ENCODE data around the gene AOAH.

AOAH gene

DNA sequence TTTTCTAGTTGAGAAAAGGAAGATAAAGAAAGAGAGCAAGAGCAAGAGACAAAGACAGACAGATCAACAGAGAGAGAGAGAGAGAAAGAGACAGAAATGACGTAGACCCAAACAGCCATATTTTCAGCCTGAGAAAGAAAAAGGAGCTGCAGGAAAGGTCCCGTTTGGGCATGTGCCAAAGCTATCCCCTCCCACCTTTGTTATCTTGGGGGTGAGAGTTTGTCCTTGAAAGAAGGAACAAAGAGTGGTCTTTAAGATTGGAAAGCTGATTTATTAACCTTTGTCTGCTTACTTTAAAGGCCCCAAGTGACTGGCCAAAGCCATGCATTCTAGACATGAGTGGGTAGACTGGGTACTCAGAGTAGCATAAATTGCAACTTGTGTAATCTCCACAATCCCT, 98.2 kb downstream of the AOAH start:
- Histone ChIP-seq H3K36me3 (ENCODE audit: insufficient read depth, low read length) (peaks cover 3% of the 10 kb centered on the region; the same call in 1 of the 2 replicates), H3K4me2 (ENCODE audit: insufficient read depth, low read length) (no peak overlapping the region), H4K20me1 (ENCODE audit: insufficient read depth, low read length) (no peaks in the 10 kb centered on the region), H3K27ac (ENCODE audit: low read length) (peak overlapping the region; percentile 24; the same call in 1 of the 2 replicates), H3K27me3 (ENCODE audit: insufficient read depth, low read length, poor library complexity) (no peaks in the 10 kb centered on the region), H2AFZ (ENCODE audit: low read depth, low read length) (no peak overlapping the region), H3K9ac (ENCODE audit: low read depth, low read length) (no peak overlapping the region), H3K4me1 (ENCODE audit: insufficient read depth, low read length) (peaks cover 29% of the 10 kb centered on the region), H3K9me3 (ENCODE audit: insufficient read depth, low read length, severe bottlenecking) (no peaks in the 10 kb centered on the region), H3K79me2 (ENCODE audit: insufficient read depth, low read length) (no peaks in the 10 kb centered on the region), H3K4me3 (ENCODE audit: low read depth in 1 of 2, low read length in 2 of 2) (no peak overlapping the region)
- no peak for DNase-seq
- TF ChIP-seq, protein P1, sequence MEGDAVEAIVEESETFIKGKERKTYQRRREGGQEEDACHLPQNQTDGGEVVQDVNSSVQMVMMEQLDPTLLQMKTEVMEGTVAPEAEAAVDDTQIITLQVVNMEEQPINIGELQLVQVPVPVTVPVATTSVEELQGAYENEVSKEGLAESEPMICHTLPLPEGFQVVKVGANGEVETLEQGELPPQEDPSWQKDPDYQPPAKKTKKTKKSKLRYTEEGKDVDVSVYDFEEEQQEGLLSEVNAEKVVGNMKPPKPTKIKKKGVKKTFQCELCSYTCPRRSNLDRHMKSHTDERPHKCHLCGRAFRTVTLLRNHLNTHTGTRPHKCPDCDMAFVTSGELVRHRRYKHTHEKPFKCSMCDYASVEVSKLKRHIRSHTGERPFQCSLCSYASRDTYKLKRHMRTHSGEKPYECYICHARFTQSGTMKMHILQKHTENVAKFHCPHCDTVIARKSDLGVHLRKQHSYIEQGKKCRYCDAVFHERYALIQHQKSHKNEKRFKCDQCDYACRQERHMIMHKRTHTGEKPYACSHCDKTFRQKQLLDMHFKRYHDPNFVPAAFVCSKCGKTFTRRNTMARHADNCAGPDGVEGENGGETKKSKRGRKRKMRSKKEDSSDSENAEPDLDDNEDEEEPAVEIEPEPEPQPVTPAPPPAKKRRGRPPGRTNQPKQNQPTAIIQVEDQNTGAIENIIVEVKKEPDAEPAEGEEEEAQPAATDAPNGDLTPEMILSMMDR (IDR thresholded peaks at IDR 0.05; ENCODE audit: borderline replicate concordance, extremely low read depth, low read length, poor library complexity, severe bottlenecking): no peak
- no peak for TF ChIP-seq EZH2 (IDR thresholded peaks at IDR 0.05; ENCODE audit: borderline replicate concordance, low read depth, low read length, severe bottlenecking)
- ATAC-seq (ENCODE audit: insufficient read depth, low read depth): no peak

DNA sequence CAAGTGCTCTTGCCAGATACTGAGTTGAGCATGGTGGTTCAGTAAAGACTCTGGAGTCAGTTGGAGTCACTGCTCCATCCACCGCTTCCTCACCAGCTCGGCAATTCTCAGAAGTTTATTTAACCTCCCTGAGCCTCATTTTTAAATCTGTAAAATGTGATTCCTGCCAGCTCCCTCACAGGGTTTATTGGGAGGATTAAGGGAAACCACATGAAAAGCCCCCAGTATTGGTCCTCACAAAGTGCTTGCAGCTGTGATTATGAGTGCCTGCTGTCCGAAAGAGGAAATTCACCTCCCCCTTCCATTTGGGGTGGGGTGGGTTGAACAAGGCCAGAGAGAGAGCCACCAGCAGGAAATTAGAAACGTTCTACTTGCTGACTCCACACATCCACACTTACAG, 99.0 kb downstream of the AOAH start:
- Histone ChIP-seq H3K27ac (ENCODE audit: low read length) (peak overlapping the region; percentile 69), H3K4me1 (ENCODE audit: insufficient read depth, low read length) (peaks cover 29% of the 10 kb centered on the region), H3K4me3 (ENCODE audit: low read depth in 1 of 2, low read length in 2 of 2) (no peak overlapping the region), H3K27me3 (ENCODE audit: insufficient read depth, low read length, poor library complexity) (no peaks in the 10 kb centered on the region), H3K9me3 (ENCODE audit: insufficient read depth, low read length, severe bottlenecking) (no peaks in the 10 kb centered on the region), H2AFZ (ENCODE audit: low read depth, low read length) (0 out of 2 replicates have a peak overlapping the region, but pooled peaks have one; percentile 1), H4K20me1 (ENCODE audit: insufficient read depth, low read length) (no peaks in the 10 kb centered on the region), H3K9ac (ENCODE audit: low read depth, low read length) (peak overlapping the region; percentile 8; the same call in 1 of the 2 replicates), H3K4me2 (ENCODE audit: insufficient read depth, low read length) (peak overlapping the region; percentile 29; the same call in 1 of the 2 replicates), H3K36me3 (ENCODE audit: insufficient read depth, low read length) (peaks cover 3% of the 10 kb centered on the region; the same call in 1 of the 2 replicates), H3K79me2 (ENCODE audit: insufficient read depth, low read length) (no peaks in the 10 kb centered on the region)
- peak; percentile 70 for DNase-seq
- ATAC-seq (ENCODE audit: insufficient read depth, low read depth): peak; percentile 83
- TF ChIP-seq, protein P1 (IDR thresholded peaks at IDR 0.05; ENCODE audit: borderline replicate concordance, extremely low read depth, low read length, poor library complexity, severe bottlenecking): no peak
- no peak for TF ChIP-seq EZH2 (IDR thresholded peaks at IDR 0.05; ENCODE audit: borderline replicate concordance, low read depth, low read length, severe bottlenecking)

DNA sequence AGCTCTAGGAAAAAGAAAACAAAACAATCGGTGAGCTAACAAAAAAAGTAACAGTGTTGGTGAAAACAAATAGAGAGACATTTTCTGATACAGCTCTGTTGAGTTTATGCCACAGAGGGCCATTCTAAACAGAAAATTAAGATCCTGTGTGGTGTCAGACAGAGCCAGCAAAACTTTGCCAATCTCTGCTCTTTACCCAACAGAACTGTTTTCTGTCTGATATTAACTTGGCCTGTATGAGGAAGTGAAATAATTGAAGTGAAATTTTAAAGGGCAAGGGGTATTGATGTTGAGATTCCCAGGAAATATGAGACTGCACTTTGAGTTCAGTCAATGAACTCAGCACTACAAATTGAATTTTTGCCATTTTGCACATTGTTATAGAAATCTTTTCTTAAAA, 101.0 kb downstream of the AOAH start:
- Histone ChIP-seq H3K36me3 (ENCODE audit: insufficient read depth, low read length) (peaks cover 3% of the 10 kb centered on the region; the same call in 1 of the 2 replicates), H4K20me1 (ENCODE audit: insufficient read depth, low read length) (no peaks in the 10 kb centered on the region), H3K27me3 (ENCODE audit: insufficient read depth, low read length, poor library complexity) (no peaks in the 10 kb centered on the region), H3K9ac (ENCODE audit: low read depth, low read length) (no peak overlapping the region), H3K4me1 (ENCODE audit: insufficient read depth, low read length) (peaks cover 29% of the 10 kb centered on the region), H3K79me2 (ENCODE audit: insufficient read depth, low read length) (no peaks in the 10 kb centered on the region), H2AFZ (ENCODE audit: low read depth, low read length) (no peak overlapping the region), H3K9me3 (ENCODE audit: insufficient read depth, low read length, severe bottlenecking) (no peaks in the 10 kb centered on the region), H3K4me3 (ENCODE audit: low read depth in 1 of 2, low read length in 2 of 2) (no peak overlapping the region), H3K27ac (ENCODE audit: low read length) (no peak overlapping the region), H3K4me2 (ENCODE audit: insufficient read depth, low read length) (no peak overlapping the region)
- TF ChIP-seq, protein P1 (IDR thresholded peaks at IDR 0.05; ENCODE audit: borderline replicate concordance, extremely low read depth, low read length, poor library complexity, severe bottlenecking): no peak
- no peak for TF ChIP-seq EZH2 (IDR thresholded peaks at IDR 0.05; ENCODE audit: borderline replicate concordance, low read depth, low read length, severe bottlenecking)
- ATAC-seq (ENCODE audit: insufficient read depth, low read depth): no peak
- DNase-seq: no peak

Measured in DND-41 (cell line).